Forelimb muscle (tissue), 1 donor: Measurements from ENCODE around the gene SLCO3A1. TPM values are rescaled to one million over a fixed set of nuclear protein-coding genes. Genes with fewer than 3 reads are reported as not detected.

Source experiments
- DNase-seq: peaks from one replicate; pipeline ENCODE4 v3.0.0-alpha.2; 2013; ENCODE audit warnings: low read depth
- polyA plus RNA-seq: library from polyadenylated mRNA; unstranded; fragments of 120-200 nt; gene quantifications from one replicate; pipeline ENCODE4 v1.2.1, GENCODE V29; 2013; ENCODE audit not compliant: insufficient read length

The SLCO3A1 gene
- polyA plus RNA-seq, 1 donor = 4.0 TPM

- DNase-seq = no peak
Measured at GRCh38 chr15:92123962-92124656, 270.6 kb downstream of the SLCO3A1 start.

DNA sequence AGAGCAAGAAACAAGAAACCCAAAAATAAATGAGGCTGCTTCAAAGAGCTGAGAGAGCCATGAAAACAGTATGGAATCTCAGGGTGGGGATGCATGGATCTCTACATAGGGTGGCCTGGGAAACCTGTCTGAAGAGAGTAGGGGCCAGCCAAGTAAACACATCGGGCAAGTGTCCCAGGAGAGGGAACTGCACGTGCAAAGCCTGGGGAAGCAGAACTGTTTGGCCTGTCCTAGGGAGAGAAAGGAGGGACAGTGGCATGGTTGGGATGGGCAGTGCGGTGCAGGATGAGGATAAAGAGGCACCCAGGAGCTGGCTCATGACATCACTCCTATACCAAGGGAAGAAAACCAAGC, 271.1 kb downstream of the SLCO3A1 start:
- no peak for DNase-seq

DNA sequence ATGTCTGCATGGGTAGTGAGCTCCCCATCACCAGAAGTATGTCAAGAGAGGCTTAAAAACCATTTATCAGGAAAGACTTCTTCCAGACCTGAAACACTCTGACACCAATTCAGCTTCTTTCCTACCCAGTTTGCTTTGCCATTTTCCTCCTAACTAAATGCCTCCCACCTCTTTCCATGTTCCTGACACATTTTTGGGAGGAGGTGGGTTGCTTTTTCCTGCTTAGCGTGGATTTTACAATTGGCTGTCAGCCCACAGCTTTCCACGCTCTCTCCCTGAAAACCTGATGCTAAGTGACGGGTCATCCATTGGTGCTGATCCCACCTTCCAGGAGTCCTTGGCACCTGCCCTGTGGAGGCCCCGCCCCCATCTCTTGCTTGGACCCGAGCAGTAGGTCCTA, 275.3 kb downstream of the SLCO3A1 start:
- no peak for DNase-seq

- DNase-seq = no peak
Measured at GRCh38 chr15:92130244-92130643, 276.7 kb downstream of the SLCO3A1 start.

- DNase-seq = no peak
Measured at GRCh38 chr15:92130906-92131305, 277.4 kb downstream of the SLCO3A1 start.

DNA sequence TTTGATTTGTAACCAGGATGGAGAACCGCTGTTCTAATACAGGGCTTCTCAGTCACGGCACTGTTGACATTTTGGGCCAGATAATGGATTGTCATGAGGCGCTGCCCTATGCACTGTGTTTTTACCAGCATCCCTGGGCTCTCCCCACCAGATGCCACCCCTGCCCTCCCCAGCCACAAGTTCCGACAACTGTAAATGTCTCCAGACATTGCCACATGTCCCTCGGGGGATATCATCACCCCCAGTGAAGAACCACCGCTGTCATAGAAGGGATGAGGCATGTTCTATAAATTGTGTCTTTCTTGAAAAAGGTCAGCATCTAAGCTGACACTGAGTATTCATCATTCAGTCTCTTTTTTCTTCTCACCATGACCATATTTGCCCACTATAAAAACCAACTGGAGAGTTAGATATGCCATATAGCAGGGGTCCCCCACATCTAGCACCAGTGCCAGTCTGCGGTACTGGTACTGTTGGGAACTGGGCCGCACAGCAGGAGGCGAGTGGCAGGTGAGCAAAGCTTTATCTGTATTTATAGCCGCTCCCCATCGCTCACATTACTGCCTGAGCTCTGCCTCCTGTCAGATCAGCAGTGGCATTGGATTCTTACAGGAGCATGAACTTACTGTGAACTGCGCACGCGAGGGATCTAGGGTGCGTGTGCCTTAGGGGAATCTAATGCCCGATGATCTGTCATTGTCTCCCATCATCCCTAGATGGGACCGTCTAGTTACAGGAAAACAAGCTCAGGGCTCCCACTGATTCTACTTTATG, 279.7 kb downstream of the SLCO3A1 start:
- DNase-seq = no peak

DNA sequence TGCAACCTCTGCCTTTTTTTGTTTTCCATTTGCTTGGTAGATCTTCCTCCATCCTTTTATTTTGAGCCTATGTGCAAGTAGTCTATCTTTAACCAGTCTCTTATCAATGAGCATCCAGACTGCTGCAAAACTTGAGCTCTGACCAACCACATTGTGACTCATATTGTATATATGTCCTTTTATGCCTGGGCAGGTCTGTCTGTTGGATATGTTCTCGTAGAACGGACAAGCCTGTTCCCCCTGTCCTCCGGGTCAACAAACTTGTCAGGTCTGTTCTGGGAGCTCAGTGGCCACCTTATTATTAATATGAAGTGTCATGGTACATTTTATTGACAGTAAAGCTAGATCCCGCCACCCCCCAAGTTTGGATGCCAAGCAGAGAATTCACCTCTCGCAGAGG, 287.3 kb downstream of the SLCO3A1 start:
- DNase-seq = no peak

GRCh38 chr15:92141607-92142006, 288.1 kb downstream of the SLCO3A1 start:
- no peak for DNase-seq

- no peak for DNase-seq
Measured at GRCh38 chr15:92142242-92143232, 289.0 kb downstream of the SLCO3A1 start.

DNA sequence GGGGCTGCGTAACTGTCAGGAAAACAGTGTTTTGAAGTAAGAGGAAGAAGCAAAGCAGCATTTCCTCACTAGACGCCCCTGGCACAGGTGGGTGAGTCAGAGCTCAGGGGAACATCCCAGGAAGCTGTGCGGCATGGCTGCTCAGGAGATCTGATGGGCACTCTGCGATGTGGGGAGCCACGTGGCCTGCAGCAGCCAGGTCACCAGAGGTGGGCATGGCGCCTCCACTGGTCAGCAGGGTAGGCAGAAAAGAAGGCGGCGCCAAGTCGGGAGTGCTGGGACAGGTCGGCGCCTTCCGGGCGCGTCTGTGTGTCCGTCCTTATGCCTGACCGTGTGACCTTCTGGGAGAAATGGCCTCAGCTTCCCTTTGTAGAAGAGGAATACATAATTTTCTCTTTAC, 290.3 kb downstream of the SLCO3A1 start:
- no peak for DNase-seq

- no peak for DNase-seq
Measured at GRCh38 chr15:92146511-92147150, 293.1 kb downstream of the SLCO3A1 start.

- no peak for DNase-seq
Measured at GRCh38 chr15:92149029-92149428, 295.5 kb downstream of the SLCO3A1 start.

DNA sequence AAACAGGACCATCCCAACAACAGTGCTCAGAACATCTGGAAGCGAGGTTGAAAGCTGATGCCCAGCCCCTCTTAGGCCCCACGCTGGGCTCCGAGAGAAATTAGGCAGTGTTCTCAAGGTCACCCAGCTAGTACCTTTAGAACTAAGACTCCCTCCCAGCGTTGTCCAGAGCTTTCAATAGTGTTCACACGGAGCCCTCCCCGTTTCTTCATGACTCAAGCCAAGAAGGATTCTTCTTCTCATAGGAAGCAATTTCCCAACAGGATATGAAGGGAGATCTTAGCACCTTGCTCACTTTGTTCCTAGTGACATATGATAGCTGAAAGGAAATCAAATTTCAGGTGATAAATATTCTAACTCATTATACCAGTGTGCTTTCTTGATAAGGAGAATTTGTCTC, 296.0 kb downstream of the SLCO3A1 start:
- DNase-seq = no peak

DNA sequence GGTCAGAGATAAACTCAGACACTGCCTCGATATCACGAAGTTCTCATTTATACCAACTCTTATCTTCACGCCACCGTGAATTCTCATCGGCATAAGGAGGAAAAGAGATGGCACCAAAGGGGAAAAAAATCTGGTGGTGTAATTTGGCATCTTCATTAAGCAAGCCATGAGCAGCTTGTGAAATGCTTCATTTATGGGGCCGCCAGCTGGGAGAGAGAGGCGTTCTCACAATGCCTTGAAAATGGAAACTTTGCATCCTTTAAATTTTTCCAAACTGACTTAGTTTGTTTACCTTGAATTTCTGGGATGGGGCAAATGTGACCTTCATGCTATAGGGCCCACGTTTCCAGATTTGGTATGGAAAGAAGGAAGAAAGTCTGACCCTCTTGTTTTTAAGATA, 297.7 kb downstream of the SLCO3A1 start:
- DNase-seq = no peak

- DNase-seq = no peak
Measured at GRCh38 chr15:92151741-92152140, 298.2 kb downstream of the SLCO3A1 start.

DNA sequence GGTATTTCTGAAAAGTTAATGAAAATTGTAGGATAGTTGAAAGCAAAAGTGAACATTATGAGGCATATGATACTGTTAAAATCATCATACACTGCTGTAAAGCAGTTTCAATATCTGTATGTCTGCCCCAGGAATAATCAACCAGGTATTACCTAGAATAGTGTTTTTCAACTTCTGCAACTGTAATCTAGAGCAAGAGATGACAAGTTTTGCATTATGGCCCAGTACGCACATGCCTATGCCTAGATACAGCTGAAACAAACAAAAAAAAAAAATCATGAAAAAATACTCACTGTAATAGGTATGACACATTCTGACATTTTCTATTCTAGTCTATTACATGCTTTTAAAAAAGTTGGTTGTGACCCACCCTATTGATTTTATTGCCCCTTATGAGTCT, 299.5 kb downstream of the SLCO3A1 start:
- DNase-seq = no peak

DNA sequence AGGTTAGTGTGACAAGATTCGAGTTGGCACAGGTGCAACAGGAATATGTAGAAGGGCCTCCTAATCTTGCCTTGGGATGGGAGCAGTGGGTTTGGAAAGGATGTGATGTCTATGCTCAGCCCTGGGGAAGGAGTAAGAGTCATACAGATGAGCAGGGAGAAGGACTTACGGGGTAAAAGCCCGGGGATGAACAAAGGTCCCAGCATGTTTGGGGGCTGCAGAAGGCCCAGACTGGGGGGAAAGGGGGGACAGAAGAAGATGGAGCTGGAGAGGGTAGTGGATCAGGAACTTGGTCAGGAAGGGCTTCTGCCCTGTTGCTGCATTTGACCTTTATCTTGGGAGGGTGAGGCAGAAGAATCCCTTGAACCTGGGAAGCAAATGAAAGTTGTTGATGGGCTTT, 300.1 kb downstream of the SLCO3A1 start:
- DNase-seq = no peak

GRCh38 chr15:92155934-92156333, 302.4 kb downstream of the SLCO3A1 start:
- no peak for DNase-seq

- no peak for DNase-seq
Measured at GRCh38 chr15:92157666-92158298, 304.3 kb downstream of the SLCO3A1 start.

- DNase-seq = no peak
Measured at GRCh38 chr15:92158426-92158825, 304.9 kb downstream of the SLCO3A1 start.

- no peak for DNase-seq
Measured at GRCh38 chr15:92159481-92159880, 306.0 kb downstream of the SLCO3A1 start.
